ENCODE measurements around the gene CIDEB. TPM values are rescaled to one million over a fixed set of nuclear protein-coding genes. Genes with fewer than 3 reads are reported as not detected.

Gene CIDEB
- total RNA-seq, 1 donor from 2014 or later = 7.9 TPM

GRCh38 chr14:24269910-24270536 lies 37.8 kb downstream of the CIDEB start:
- no peak for DNase-seq

DNA sequence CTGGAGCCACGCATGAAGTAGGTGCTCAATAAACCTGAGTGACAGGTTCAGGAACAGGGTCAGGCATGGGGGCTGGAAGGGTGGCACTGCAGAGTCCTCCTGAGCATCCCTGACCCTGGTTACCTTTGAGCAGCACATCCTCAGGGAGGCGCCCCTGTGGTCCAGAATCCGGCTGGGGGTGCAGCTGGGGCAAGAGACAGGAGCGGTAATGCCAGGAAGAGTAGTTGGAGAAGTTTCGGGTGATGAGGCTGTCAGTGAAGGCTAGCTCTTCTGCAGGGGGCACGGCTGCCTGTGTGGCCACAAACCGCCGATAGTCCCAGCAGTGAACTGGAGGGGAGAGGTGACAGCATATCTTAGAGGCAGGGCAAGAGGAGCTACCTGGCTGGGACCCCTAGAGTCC lies 38.4 kb downstream of the CIDEB start:
- DNase-seq = no peak

- DNase-seq = no peak
These were observed 39.6 kb downstream of the CIDEB start for GRCh38 chr14:24268225-24268624.

DNA sequence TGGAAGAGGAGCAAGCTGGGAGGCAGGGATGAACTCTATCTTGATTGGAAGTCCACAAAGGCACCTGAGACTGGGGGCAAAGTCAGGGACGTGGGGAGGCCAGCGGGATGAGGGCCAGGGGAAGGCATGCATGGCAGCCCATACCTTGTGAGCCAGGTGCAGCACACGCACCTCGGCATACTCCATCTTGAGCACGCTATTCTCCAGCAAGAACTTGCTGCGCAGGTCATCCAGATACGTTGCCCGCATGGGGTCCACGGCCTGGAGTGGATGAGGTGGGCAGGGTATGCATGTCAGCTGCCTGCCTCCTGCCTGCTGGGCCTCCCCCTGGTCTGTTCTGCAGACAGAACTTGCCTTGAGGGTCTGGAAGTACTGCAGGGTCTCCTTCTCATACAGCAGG lies 40.3 kb downstream of the CIDEB start:
- no peak for DNase-seq

GRCh38 chr14:24266344-24267244 lies 41.2 kb downstream of the CIDEB start:
- DNase-seq = no peak

- no peak for DNase-seq
These were observed 43.5 kb downstream of the CIDEB start for GRCh38 chr14:24264298-24264697.

DNA sequence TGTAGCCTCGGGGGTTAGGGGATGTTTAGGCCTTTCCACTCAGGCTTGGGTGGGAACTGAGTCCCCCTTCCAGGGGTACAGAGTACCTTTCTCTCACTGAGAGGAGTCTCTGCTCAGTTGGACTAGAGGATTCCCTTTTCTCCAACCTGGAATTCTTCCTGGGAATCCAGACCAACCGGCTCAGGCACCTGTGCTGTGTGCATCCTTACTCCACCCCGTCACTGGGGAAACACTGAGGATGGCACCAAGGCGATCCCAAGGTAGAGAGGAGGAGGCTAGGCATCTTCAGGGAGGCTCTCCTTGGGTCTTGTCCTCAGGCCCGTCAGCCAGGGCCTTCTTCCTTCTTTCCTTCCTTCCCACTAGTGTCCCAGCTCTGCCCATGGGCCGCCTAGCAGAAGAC lies 43.9 kb downstream of the CIDEB start:
- DNase-seq = no peak

DNA sequence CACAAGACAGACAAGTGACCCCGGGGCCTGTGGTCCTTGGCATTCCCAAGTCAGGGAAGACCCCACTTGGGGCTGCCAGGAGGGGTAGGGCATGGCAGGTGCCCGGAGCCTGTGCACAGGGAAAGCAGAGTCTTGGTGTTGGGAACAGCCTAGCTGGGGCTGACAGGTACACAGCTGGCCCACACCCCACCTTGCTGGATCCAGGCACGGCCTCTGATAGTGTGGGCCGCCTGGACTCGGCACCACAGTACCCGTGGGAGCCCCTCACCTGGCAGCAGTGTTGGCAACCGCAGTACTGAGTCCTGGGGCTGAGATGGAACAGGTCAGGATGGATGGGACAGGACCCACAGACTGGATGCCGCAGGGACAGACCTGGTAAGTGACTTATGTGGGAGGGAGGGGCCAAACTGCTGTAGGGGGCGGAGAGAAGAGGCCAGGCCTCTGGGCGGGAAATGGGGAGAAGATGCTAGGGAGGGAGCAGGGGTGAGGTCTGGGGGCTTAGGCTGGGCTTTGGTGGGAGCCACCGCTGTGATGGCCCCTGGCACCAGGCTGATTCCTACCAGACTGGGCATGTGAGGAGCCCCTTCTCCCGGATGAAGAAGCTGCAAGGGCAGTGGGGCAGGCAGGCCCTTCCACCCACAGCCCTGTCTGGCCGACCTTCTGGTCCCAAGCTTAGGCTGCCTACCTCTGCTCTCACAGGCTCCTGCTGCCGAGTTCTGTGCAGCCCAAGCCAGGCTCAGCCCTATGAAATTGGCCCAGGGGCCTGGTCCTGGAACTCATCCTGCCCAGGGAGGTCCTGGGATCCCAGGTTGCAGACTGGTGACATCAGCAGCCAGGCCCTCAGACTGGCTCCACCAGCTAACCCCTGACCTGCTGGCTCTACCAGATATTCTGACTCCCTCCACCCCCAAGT lies 44.7 kb downstream of the CIDEB start, which contains the start of gene TGM1:
Gene TGM1 (minus strand): TSS at position 357 of the 913 bp plus-strand sequence. CDS start 825 bp downstream, outside the sequence.
- DNase-seq = no peak

DNA sequence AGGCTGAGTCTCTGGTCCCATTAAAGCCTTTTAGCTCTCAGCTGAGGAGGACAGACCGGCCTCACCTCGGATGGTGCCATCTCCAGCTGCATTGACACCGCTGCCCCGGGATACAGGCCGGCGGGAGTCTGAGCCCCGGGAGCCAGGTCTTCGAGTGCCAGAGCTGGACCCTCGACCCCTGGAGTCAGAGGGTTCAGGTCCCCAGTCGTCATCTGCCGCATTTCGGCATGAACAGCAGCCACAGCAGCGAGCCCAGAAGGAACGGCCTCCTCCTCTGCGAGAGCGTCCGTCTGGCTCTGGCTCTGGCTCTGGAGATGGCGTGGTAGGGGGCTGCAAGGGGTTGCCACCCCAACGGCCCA lies 45.8 kb downstream of the CIDEB start:
- DNase-seq = no peak

DNA sequence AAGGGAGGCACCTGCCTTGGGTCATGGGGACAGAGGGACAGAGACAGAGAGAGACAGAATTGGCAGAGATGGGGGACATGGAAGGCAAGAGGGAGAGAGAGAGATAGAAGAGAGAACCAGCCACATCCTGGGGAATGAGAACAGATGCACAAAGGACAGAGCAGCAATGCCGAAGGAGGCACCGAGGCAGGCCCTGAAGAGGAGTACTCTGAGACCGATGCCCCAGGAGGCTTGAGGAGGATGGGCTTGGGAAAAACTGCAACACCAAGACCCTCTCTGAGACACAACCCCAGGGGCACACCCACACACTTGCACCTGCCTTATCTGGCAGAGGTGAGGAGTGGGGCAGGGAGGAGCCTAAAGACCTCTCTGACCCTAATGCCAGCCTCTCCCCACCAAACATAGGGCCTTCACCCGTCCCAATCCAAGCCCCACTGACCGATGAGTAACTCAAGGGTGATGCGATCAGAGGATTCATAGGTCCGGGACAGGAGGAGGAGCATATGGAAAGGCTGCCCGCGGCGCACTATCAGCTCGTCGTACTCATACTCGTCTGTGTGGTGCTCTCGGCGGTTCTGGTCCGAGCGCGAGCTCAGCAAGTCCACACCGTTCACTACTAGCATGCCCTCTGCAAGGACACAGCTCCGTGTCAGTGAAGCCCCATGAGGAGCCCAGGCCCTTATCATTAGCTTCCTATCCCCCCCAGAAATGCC lies 46.4 kb downstream of the CIDEB start:
- no peak for DNase-seq

- no peak for DNase-seq
These were observed 47.0 kb downstream of the CIDEB start for GRCh38 chr14:24260780-24261157.

- DNase-seq = no peak
These were observed 47.6 kb downstream of the CIDEB start for GRCh38 chr14:24260026-24260779.

GRCh38 chr14:24259282-24260025 lies 48.3 kb downstream of the CIDEB start:
- DNase-seq = peak; percentile 32

DNA sequence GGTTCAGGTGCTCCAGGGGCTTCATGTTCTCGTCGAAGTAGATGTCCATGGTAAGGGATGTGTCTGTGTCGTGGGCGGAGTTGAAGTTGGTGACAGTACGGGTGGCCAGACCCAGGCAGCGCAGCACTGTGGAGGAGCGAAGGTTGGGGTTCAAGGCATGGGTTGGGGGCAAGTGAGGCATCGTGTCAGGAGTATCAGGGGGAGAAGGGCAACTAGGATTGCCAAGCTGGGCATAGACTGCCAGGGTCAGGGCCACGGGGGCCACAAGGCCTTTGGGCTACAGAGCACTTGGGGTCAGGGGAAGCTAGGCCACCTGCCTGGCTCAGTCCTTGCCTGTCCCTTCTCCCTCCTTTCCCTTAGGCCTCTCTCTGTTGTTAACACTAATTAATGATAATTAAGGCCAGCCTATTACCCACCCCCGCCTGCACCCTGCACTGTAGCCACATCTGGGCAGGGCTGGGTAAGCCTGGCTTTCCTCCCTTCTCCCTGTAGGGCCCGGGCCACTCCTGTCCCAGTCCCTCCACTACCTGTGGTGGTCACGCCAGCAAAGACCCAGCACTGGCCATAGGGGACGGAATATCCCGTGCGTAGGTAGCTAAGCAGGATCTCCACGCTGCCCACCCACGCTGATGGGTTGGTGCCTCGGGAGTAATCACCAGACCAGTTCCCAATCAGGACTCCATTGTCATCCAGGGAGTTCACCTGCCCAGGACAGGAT lies 49.1 kb downstream of the CIDEB start:
- DNase-seq = no peak

GRCh38 chr14:24258119-24258518 lies 49.7 kb downstream of the CIDEB start:
- DNase-seq = no peak

- no peak for DNase-seq
These were observed 50.8 kb downstream of the CIDEB start for GRCh38 chr14:24256960-24257359.

DNA sequence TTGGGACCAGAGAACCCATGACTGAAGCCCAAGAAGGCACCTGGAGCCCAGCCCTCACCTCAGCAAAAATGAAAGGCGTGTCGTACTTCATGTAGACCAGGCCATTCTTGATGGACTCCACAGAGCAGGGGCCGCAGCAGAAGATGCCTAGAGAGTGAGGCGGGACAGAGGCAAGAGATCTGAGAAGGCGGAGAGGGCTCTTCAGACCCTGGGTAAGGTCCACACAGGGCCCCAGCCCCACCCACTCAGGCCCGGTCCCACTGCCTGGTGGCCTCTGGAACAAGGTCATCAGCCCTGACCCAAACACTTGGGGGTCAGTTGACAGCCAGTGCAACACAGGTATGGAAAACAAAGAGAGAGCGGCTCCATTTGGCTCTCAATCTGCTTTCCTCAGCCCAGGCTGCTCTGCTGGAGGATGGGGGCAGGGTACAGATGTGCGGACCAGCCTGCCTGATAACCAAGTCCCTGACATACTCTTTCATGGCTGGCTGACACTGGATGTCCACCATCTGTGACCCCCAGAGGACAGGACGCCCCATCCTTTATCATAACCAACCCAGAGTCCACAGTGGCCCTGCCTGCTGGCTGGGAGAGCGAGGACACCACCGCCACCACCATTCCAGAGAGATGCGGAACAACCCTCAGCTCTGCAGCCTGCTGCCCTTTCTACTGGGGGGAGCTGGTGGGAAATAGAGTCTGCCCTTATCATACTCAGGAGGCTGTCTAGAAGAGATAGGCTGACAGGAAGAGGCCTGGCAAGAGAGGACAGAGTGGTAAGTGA lies 51.7 kb downstream of the CIDEB start:
- DNase-seq = no peak

GRCh38 chr14:24255438-24255837 lies 52.3 kb downstream of the CIDEB start:
- DNase-seq = no peak
